ENCODE measurements around the gene PHLDB1.
"Not testable (repeated sequence)": the region's sequence is repeated elsewhere in the genome, so short reads cannot be mapped to it uniquely, and the experiment has no call there.

PHLDB1 gene

DNA sequence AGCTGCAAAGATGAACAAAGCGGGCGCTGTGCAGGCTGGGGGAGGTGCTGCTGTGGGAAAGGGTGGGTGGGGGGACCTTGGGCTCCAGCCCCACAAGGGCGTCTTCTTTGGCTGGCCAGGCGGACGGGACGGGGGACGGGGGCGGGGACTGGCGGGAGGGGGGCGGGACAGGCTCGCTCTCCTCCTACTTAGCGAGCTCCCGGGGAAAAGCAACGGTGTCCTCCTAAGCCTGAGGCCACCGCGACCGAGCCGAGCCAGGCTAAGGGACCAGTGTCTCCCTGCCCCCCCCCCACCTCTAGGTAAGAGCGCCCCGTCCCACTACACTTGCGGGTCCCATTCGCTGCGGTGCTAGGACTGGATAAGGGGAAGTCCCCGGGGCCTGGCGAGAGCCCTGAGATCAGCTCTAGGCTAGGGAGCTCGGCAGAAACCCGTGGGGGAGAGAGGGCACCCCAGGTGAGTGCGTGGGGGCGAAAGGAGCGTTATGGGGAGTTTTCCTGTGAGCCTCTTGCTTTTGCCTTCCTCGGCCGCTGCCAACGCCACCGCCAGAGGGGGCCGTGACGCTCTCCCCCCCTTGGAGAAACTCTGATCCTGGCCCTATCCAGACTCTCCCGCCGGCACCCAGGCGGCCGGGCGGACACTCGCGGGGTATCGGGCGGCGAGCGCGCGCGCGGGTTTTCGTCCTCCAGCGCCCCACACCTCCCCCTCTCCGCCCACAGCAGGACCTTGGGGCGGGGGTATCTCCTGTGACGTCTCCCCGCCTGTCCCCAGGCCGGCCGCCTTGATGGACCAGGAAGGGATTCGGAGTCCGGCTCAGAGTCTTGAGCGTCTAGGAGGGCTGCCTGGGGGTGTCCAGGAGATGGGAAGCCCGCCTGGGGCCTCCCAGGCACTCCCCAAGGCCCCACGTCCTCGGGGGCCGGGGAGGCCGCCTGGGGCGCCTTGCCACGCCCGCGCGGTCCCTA is at the start of gene PHLDB1:
Gene PHLDB1 (plus strand): TSS at position 215 of the 959 bp plus-strand sequence. CDS start 6,222 bp downstream, outside the sequence.
- no peak for DNase-seq (ENCODE audit: low read depth)

DNA sequence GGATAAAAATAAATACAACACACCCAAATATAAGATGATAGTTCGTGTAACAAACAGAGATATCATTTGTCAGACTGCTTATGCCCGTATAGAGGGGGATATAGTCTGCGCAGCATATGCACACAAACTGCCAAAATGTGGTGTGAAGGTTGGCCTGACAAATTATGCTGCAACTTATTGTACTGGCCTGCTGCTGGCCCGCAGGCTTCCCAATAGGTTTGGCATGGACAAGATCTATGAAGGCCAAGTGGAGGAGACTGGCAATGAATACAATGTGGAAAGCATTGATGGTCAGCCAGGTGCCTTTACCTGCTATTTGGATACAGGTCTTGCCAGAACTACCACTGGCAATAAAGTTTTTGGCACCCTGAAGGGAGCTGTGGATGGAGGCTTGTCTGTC is 46.6 kb upstream of the PHLDB1 start:
- DNase-seq (ENCODE audit: low read depth): no peak

DNA sequence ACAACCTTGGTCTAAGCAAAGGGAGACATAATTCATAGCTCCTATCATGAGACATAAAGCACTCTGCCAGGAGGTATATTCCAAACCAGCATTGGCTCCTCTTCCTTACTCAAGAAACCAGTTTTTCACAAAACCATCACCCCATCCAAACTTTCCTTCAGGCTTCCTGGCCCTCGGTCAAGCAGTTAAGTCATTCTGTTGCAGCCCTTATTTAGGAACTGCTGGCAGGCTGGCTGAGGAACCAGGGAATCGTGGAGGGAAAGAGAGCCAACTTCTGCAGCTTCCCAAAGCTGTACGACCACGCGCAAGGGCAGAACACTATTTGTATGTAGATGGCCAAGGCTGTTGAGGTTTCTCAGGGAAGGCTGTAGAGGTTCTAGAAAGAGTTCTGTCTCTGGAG is 42.4 kb upstream of the PHLDB1 start:
- no peak for DNase-seq (ENCODE audit: low read depth)

DNA sequence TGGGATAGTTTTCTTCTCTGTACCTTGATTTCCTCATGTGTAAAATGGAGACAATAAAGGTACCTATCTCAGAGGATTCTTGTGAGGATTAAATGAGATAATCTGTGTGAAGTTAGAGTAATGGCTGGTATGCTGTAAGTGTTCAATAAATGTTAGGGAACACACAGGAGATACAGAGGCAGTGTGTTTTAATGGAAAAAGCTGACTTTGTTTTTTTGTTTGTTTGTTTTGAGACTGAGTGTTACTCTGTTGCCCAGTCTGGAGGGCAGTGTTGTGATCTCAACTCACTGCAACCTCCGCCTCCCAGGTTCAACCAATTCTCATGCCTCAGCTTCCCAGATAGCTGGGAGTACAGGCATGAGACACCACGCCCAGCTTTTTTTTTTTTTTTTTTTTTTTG is 37.7 kb upstream of the PHLDB1 start:
- DNase-seq (ENCODE audit: low read depth): no peak

DNA sequence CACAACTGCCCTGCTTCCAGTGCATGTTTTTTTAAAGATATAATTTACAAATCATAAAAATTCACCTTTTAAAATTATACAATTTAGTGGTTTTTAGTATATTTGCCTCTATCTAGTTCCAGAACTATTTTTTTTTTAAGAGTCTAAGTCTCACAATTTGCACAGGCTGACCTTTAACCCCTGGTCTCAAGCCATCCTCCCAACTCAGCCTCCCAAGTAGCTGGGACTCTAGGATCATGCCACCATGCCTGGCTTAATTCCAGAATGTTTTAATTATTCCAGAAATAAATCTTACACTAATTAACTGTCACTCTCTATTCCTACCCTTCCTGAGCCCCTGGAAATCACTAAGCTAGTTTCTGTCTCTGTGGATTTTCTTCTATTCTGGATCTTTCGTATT is 36.6 kb upstream of the PHLDB1 start:
- DNase-seq (ENCODE audit: low read depth): no peak

DNA sequence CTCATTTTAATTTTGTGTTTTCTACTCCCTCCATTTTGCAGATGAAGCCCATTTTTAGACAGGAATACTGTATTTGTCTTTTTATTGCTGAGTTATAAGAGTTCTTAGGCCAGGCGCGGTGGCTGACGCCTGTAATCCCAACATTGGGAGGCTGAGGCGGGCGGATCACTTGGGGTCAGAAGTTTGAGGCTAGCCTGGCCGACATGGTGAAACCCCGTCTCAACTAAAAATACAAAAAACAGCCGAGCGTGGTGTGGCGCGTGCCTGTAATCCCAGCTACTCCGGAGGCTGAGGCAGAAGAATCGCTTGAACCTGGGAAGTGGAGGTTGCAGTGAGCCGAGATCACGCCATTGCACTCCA is 35.7 kb upstream of the PHLDB1 start:
- not testable (repeated sequence) for DNase-seq (ENCODE audit: low read depth)

DNA sequence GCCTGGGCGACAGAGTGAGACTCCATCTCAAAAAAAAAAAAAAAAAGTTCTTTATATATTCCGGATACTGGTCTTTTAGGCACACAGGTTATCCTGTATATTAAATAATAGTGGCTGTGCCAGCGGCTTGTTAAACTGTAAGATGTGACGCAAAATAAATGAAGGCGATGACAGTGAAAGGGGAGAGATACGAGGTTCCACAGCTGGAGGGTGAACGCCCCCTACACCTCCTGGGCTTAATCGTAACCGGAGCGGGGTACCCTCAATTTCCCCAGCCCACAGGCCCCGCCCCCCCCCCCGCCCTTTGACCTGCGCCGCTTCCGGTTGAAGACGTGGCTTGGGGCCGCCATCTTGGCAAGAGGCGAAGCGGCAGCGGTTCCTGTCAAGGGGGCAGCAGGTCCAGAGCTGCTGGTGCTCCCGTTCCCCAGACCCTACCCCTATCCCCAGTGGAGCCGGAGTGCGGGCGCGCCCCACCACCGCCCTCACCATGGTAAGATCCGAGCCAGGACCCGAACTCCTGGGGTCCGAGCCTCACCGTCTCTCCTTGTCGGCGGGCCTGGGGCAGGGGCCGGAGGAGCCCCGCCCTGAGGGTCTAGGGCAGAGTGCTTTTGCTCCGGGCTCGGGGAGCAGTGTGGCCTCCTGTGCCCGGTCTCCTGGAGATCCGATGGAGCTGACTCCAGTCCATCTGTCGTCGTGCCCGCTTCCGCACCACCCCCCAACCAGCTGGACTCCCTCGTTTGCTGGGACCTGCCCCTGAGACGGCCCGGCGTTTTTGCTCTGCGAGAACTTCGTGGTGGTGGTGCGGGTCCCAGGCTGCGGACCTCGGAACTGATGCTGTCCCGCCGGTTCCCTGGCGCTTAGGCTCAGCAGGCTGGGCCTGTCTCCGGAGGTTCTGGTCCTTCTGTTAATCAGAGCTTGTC is 35.1 kb upstream of the PHLDB1 start, which contains the start of gene ARCN1:
Gene ARCN1 (plus strand): TSS at position 349 of the 920 bp plus-strand sequence. CDS start 139 bp downstream, at position 488.
- DNase-seq (ENCODE audit: low read depth): peak; percentile 64

DNA sequence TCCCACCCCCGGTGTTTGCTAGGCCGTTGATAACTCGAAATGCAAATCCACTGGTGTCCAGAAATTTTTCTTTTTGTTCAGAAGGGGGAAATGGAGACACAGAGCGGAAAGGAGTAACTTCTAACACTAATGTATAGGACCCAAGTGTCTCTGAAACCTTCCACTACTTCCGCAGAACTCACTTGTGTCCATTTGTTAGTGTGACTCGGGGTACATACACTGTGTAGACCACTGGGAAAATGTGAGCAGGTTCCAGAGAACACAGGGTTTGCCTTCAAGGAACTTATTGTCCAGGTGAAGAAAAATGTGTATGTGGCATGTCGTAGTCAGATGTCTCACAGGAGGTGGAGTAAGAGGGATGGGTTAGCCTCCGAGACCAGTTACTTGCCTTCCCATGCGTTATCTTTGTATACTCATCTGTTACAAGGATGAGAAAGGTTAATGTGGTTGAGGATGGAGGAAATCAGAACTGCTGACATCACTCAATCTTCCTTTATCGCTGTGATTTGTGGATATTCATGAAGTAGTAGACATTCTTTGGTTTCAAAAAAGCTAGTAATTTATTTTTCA is 34.3 kb upstream of the PHLDB1 start:
- DNase-seq (ENCODE audit: low read depth): no peak

DNA sequence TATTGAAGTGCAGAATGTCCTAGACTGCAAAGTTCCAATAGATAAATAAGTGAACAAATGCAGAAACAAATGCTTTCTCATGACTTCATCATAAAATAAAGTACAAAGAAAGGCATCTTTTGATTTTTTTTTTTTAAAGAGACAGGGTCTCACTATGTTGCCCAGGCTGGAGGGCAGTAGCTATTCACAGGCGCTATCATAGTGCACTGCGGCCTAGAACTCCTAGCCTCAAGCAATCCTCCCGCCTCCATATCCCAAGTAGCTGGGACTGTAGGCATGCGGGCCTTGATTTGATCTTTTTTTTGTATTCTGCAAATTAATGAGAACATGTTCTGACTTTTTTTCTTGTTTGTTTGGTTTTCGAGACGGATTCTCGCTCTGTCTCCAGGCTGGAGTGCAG is 32.8 kb upstream of the PHLDB1 start:
- no peak for DNase-seq (ENCODE audit: low read depth)

DNA sequence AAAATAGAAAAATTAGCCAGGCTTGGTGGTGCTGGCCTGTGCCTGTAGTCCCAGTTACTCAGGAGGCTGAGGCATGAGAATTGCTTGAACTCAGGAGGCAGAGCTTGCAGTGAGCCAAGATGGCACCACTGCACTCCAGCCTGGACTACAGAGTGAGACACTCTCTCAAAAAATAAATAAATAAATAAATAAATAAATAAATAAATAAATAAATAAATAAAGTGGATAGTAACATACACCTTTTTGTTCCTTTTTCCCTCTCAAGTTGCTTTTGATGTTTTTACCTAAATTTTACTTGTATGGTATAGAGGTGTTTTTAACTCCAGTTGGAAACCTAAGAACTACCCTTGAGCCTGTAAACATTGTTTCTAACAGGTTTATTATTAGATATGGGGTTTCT is 29.4 kb upstream of the PHLDB1 start:
- not testable (repeated sequence) for DNase-seq (ENCODE audit: low read depth)

DNA sequence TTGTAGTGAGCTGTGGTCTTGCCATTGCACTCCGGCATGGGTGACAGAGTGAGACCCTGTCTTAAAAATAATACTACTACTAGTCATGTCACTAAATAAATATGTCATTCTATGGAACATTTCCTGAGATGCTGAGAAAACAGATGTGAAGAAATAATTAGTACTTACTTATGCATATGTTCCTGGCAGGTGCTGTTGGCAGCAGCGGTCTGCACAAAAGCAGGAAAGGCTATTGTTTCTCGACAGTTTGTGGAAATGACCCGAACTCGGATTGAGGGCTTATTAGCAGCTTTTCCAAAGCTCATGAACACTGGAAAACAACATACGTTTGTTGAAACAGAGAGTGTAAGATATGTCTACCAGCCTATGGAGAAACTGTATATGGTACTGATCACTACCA is 26.4 kb upstream of the PHLDB1 start:
- no peak for DNase-seq (ENCODE audit: low read depth)

DNA sequence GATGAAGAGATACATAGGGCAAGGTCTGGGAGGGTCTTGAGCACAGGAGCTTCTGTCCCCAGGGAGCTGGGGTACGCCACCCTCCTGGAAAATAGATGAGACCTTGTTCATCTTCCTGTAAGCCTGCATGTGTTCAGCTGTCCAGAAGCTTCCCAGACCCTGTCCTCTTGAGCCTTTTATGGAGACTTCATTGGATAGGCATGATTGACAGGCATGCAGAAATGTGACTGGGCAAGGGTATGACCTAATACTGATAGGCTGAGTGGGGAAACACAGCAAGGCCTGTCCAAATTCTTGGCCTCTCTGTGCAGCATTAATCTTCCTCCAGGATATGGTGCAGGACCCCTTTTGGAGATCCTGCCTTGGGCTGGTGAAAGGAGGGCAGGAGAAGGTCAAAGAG is 19.5 kb upstream of the PHLDB1 start:
- no peak for DNase-seq (ENCODE audit: low read depth)

DNA sequence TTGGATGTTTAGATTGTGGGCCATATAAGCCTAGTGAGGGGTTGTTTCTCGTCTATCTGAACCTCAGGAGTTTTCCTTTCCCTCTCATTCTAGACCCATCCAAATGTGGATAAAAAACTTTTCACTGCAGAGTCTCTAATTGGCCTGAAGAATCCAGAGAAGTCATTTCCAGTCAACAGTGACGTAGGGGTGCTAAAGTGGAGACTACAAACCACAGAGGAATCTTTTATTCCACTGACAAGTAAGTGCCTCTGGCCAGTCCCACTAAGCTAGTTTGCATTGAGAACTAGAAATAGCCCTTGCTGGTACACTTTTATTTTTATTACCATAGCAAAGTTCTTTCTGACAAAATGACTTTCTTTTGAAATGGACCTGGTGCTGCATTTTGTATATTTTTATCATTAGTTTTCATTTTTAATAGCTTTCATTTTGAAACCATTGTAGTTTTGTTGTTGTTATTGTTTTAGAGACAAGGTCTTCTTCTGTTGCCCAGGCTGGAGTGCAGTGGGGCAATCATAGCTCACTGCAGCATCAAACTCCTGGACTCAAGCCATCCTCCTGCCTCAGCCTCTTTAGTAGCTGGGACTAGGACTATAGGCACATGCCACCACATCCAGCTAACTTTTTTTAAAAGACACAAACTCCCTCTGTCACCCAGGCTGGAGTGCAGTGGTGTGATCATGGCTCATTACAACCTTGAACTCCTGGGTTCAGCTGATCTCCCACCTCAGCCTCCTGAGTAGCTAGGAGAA is 14.6 kb upstream of the PHLDB1 start:
- no peak for DNase-seq (ENCODE audit: low read depth)

DNA sequence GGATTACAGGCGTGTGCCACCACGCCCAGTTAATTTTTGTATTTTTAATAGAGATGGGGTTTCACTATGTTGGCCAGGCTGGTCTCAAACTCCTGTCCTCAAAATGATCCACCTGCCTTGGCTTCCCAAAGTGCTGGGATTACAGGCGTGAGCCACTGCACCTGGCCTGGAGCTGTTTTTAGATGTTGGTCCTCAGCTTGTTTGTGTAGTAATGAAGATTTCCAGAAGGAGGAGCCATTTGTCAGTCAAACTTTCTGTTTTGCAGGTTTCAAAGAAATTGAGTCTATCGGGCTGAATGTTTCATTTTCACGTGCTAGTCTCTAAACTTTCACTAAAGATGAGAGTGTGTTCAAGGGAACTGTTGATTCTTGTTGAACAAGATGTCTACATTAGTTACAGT is 12.4 kb upstream of the PHLDB1 start:
- not testable (repeated sequence) for DNase-seq (ENCODE audit: low read depth)

DNA sequence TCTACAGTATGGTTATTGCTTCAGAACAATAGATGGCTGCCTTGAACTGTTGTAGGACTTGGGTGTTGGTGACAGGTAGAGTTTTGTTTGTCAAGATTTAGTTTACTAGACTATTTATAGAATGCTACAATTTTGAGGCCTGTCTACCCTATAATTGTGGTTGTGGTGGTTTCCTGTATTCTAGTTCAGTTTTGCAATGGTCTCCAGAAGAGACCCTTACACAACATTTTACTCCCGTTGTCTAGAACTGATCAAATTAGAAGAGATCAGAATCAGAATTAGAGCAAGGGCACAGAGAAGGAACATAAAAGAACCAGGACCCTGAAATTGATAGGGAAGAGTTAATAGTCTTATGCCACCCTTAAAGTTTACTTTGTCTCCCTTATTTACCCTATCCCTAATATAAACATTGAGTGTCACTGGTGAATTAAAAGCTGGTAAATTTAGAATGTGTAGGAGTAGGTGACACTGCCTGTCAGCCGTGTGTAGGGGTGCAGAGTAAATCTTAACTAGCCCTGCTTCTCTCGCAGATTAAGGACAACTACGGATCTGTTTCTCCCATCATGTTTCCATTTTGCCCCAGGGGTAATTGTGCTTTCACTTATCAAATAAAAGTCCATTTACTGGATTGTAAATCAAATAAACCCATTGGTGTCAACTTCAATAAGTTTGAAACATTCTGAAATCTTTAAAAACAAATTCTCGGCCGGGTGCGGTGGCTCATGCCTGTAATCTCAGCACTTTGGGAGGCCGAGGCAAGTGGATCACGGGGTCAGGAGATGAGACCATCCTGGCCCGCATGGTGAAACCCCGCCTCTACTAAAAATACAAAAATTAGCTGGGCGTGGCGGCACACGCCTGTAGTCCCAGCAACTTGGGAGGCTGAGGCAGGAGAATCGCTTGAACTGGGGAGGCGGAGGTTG is 10.9 kb upstream of the PHLDB1 start:
- DNase-seq (ENCODE audit: low read depth): no peak

DNA sequence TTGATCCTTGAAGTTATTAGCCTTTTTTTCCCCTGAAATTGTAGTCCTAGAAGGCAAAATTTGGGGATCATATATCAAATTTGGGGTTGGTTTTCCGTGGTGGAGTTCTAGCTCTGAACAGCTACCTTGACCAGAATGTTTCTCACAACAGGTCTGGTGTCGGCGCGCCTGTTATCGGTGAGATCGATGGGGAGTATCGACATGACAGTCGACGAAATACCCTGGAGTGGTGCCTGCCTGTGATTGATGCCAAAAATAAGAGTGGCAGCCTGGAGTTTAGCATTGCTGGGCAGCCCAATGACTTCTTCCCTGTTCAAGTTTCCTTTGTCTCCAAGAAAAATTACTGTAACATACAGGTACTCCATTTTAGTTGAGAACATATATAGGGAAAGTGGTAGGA is 9.9 kb upstream of the PHLDB1 start:
- no peak for DNase-seq (ENCODE audit: low read depth)

DNA sequence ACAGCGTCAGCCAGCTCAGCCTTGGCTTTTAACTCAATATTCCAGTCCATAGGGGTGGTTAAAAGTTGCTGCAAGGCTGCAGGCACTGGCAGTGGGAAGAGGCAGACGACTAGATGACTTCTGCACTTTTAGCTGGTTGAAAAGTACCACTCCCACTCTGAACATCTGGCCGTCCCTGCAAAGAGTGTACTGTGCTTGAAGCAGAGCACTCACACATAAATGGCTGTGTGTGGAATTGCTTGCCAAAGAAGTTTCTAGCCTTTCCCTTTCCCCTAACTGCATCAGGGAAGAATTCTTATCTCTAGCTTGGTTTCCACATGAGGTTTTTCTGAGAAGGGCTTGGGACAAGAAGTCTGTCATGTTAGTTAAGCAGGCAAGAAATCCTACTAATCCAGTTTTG is 5.1 kb upstream of the PHLDB1 start:
- DNase-seq (ENCODE audit: low read depth): no peak

DNA sequence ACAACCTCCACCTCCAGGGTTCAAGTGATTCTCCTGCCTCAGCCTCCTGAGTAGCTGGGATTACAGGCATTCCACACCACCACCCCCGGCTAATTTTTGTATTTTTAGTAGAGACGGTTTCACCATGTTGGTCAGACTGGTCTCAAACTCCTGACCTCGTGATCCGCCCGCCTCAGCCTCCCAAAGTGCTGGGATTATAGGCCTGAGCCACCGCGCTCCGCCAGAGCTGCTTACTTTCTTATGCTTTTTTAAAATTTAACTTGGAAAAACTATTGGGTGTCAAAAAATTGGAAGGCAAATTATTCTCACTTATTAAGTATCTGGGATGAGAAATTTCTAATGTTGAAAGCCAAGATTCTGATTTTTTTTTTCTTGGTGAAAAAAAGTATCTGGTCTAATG is 3.7 kb upstream of the PHLDB1 start:
- DNase-seq (ENCODE audit: low read depth): not testable (repeated sequence)

DNA sequence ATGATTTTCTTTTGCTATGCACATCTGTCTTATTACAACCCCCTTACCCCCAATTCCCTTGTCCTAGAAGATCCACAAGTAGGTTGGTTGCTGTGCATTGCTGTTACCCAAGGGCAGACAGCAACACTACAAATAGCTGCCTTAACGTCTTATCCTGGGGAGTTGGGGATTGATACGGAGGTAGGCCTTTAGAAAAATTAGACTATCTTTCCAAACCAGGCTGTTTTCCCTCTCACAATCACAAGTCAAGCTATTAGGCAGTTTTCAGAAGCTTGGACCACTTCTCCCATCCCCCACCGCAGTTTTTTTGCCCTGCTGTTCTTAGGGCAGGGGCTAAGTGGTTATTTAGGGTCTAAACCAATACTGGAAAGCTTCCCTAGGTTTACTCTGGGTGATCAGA is 2.8 kb upstream of the PHLDB1 start:
- no peak for DNase-seq (ENCODE audit: low read depth)

DNA sequence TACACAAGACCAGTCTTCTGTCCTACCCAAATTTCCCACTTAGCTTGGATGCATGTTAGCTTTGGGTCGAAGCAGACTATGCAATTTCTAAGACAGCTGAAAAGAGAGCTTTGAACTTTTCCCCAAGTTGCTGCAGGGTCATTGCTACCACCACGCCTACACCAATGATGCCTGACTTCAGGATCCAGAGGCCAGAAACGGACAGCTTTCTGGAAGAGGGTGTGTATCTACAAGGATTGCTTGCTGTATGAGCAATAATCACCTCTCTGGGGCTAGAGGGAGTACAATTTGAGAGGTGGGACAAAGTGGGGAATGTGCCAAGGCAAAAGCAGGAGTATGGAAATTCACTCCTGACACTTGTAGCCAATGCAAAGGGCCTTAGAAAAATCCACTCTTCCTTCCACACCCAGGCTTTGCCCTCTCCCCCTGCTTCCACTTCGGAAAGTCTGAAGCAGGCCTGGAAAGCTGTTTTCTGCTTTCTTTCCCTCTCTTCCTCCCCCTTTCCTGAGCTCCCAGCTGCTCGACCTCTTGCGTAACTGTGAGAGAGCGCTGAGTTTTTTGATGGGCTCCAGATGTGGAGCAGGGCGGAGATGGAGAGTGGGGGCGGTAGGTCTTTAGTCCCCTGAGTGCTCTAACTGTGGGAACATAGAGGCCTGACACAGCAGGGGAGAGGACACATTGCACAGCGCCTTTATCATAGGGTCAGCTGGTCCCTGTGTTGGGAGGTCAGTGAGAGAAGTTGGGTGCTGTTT is 2.1 kb upstream of the PHLDB1 start:
- no peak for DNase-seq (ENCODE audit: low read depth)
